ENCODE data around the gene SOBP. TPM values are rescaled to one million over a fixed set of nuclear protein-coding genes. Genes with fewer than 3 reads are reported as not detected.
A peak's percentile ranks its signal among the peaks of the same experiment; 100 is the strongest.

Gene SOBP
- total RNA-seq, 4 donors from 2014 or later: 2.6 to 21.2 (median 8.7) TPM

- Histone ChIP-seq H3K27me3 (no peaks in the 10 kb centered on the region), H3K9me3 (no peaks in the 10 kb centered on the region), H3K36me3 (no peaks in the 10 kb centered on the region), H3K4me1 (no peaks in the 10 kb centered on the region), H3K27ac (no peak overlapping the region), H3K4me3 (no peak overlapping the region)
- TF ChIP-seq POLR2A (IDR thresholded peaks at IDR 0.05) (no peak), CTCF (IDR thresholded peaks at IDR 0.05) (no peak)
- intact Hi-C loops (cut with DNase I; ENCODE audit: low total_unique reads): no loop called here
- DNase-seq: no peak
Measured at GRCh38 chr6:107656883-107657282, 167.0 kb downstream of the SOBP start.

DNA sequence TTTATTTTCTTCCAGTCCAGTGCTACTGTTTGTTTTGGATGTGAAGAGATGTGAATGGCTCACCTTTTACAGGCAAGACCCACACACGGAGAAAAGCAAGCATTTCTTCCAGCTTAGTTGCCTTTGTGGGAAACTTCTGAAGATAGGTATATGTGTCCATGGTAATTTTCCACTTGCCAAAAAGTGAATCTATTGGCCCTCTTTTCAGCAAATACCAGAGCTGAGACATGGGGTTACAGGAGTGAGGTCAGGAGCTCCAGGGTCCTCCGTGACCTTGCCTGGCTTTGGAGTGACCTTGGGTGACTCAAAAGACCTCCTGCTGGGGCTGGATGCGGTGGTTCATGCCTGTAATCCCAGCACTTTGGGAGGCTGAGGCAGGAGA, 167.4 kb downstream of the SOBP start:
- TF ChIP-seq POLR2A (IDR thresholded peaks at IDR 0.05) (no peak), CTCF (IDR thresholded peaks at IDR 0.05) (no peak)
- no peak for DNase-seq
- Histone ChIP-seq H3K36me3 (no peaks in the 10 kb centered on the region), H3K27me3 (no peaks in the 10 kb centered on the region), H3K4me3 (no peak overlapping the region), H3K27ac (no peak overlapping the region), H3K9me3 (no peaks in the 10 kb centered on the region), H3K4me1 (no peaks in the 10 kb centered on the region)
- intact Hi-C loops (cut with DNase I; ENCODE audit: low total_unique reads): no loop called here

GRCh38 chr6:107657755-107658461, 168.0 kb downstream of the SOBP start:
- TF ChIP-seq CTCF (IDR thresholded peaks at IDR 0.05) (no peak), POLR2A (IDR thresholded peaks at IDR 0.05) (no peak)
- Histone ChIP-seq H3K4me1 (no peaks in the 10 kb centered on the region), H3K9me3 (no peaks in the 10 kb centered on the region), H3K4me3 (no peak overlapping the region), H3K27ac (no peak overlapping the region), H3K36me3 (no peaks in the 10 kb centered on the region), H3K27me3 (no peaks in the 10 kb centered on the region)
- DNase-seq: peak; percentile 39 to 57
- intact Hi-C loops (cut with DNase I; ENCODE audit: low total_unique reads): no loop called here

DNA sequence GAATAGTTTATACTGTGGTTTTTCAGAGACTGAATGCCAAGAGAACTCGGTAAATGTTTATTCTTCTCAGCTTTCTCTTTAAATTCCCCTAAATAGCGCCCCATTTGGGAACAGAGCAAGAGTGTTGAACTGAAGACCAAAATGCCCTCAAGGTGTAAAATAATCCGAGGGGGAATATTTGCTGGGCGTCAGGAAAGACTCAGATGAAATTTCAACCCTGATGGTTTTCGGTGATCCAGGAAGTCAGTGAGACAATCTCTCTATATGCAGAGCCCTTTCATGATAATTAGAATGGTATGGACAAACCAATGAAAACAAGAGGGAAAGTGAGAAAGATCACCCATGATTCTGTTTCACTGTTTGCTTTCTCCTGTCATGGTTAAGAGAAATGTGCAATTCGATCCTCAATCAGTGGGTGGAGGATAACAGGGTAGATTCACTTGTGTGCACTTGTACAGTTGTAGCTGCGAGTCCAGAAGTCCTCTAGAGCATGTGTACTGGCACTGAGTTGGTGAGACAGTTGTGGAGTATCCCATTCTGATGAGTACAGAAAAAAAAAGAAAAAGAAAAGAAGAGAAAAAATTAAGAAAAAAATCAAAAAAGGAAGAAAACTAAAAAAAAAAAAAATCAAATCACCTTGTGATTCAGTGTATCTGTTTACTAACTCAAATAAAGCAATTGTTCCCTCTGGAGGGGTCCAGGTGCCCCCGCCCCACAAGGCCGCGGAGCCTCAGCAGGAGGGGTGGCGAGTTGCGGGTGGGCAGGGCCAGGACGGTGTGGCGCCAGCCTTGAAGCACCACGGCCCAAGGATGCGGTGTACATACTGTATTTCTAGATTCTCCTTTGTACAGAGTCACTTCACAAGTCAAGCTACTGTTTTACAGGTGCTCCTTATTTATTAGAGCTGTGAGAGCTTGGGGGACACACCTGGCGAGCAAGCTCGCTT, 169.3 kb downstream of the SOBP start:
- no peak for DNase-seq
- H3K27me3 ChIP-seq: no peaks in the 10 kb centered on the region
- no peak overlapping the region for H3K27ac ChIP-seq
- H3K4me3 ChIP-seq: no peak overlapping the region
- H3K9me3 ChIP-seq: no peaks in the 10 kb centered on the region
- H3K4me1 ChIP-seq: no peaks in the 10 kb centered on the region
- H3K36me3 ChIP-seq: no peaks in the 10 kb centered on the region
- TF ChIP-seq CTCF (IDR thresholded peaks at IDR 0.05): no peak
- intact Hi-C loops (cut with DNase I; ENCODE audit: low total_unique reads): no loop called here

GRCh38 chr6:107660839-107661238, 170.9 kb downstream of the SOBP start:
- Histone ChIP-seq H3K36me3 (no peaks in the 10 kb centered on the region), H3K4me3 (no peak overlapping the region), H3K27me3 (no peaks in the 10 kb centered on the region), H3K9me3 (no peaks in the 10 kb centered on the region), H3K27ac (no peak overlapping the region), H3K4me1 (no peaks in the 10 kb centered on the region)
- DNase-seq: no peak
- intact Hi-C loops (cut with DNase I; ENCODE audit: low total_unique reads): no loop called here
- TF ChIP-seq POLR2A (IDR thresholded peaks at IDR 0.05) (no peak), CTCF (IDR thresholded peaks at IDR 0.05) (no peak)
